SK-N-MC (cell line): ENCODE measurements around the gene IL22.

ENCODE experiments used
- DNase-seq: peaks from one replicate; pipeline ENCODE4 v3.0.0-alpha.2; 2011; ENCODE audit warnings: low read depth, low spot score
- H3K27ac ChIP-seq: fragments of 200-600 bp; sonication (generic); 2 replicates; pipeline ENCODE4 v1.5.1; 2016; ENCODE audit warnings: mixed run types
- H3K36me3 ChIP-seq: fragments of 200-600 bp; sonication (generic); 2 replicates; pipeline ENCODE4 v1.6.1; 2017; ENCODE audit warnings: antibody characterized with exemption, low read length, mixed read lengths; ENCODE audit not compliant: insufficient read depth
- H3K4me3 ChIP-seq: fragments of 200-600 bp; sonication (generic); 2 replicates; pipeline ENCODE4 v1.5.1; 2016
- H3K9ac ChIP-seq: fragments of 200-600 bp; sonication (generic); 2 replicates; pipeline ENCODE4 v1.8.0; 2017; ENCODE audit warnings: mixed run types, mixed read lengths; ENCODE audit not compliant: insufficient read length
- H3K9me3 ChIP-seq: fragments of 200-600 bp; sonication (generic); 2 replicates; pipeline ENCODE4 v1.6.1; 2017; ENCODE audit warnings: low read depth, mild to moderate bottlenecking, antibody characterized with exemption, low read length, moderate library complexity, mixed read lengths
- EZH2 ChIP-seq: fragments of 200-600 bp; sonication (generic); IDR thresholded peaks from one replicate; pipeline ENCODE4 v1.6.1; 2017; ENCODE audit warnings: antibody characterized with exemption
- FOXP2 ChIP-seq: optimal IDR thresholded peaks from 2 replicates; pipeline ENCODE3; 2011; ENCODE audit warnings: mild to moderate bottlenecking, moderate library complexity; ENCODE audit not compliant: insufficient read depth; ENCODE audit errors: extremely low read length, control extremely low read depth
- POLR2AphosphoS5 ChIP-seq: IDR thresholded peaks from 2 replicates; pipeline ENCODE4 v1.6.1; 2012; ENCODE audit warnings: mild to moderate bottlenecking, low read depth, low read length, borderline replicate concordance

IL22 gene

GRCh38 chr12:68259318-68259940, 6.0 kb upstream of the IL22 start:
- DNase-seq, result no peak
- no peak overlapping the region for H3K4me3 ChIP-seq

GRCh38 chr12:68252077-68252476, 1.3 kb downstream of the IL22 start:
- Histone ChIP-seq H3K9ac (no peak overlapping the region), H3K36me3 (no peaks in the 10 kb centered on the region)

More at GRCh38 chr12:68259318-68259940, 6.0 kb upstream of the IL22 start:
- no peaks in the 10 kb centered on the region for H3K36me3 ChIP-seq
- H3K9ac ChIP-seq, result no peak overlapping the region
- H3K9me3 ChIP-seq, result no peaks in the 10 kb centered on the region
- no peak overlapping the region for H3K27ac ChIP-seq
- TF ChIP-seq EZH2, result no peak
- no peak for TF ChIP-seq FOXP2
- TF ChIP-seq POLR2AphosphoS5, result no peak

GRCh38 chr12:68250454-68250853, 3.0 kb downstream of the IL22 start:
- H3K9me3 ChIP-seq, result no peaks in the 10 kb centered on the region
- no peak overlapping the region for H3K4me3 ChIP-seq
- no peak overlapping the region for H3K9ac ChIP-seq
- no peaks in the 10 kb centered on the region for H3K36me3 ChIP-seq
- no peak overlapping the region for H3K27ac ChIP-seq
- no peak for TF ChIP-seq EZH2
- no peak for TF ChIP-seq POLR2AphosphoS5
- TF ChIP-seq FOXP2, result no peak
- DNase-seq, result no peak

More at GRCh38 chr12:68252077-68252476, 1.3 kb downstream of the IL22 start:
- TF ChIP-seq FOXP2 (no peak), EZH2 (no peak), POLR2AphosphoS5 (no peak)
- no peak overlapping the region for H3K4me3 ChIP-seq
- no peak overlapping the region for H3K27ac ChIP-seq
- no peak for DNase-seq
- no peaks in the 10 kb centered on the region for H3K9me3 ChIP-seq

DNA sequence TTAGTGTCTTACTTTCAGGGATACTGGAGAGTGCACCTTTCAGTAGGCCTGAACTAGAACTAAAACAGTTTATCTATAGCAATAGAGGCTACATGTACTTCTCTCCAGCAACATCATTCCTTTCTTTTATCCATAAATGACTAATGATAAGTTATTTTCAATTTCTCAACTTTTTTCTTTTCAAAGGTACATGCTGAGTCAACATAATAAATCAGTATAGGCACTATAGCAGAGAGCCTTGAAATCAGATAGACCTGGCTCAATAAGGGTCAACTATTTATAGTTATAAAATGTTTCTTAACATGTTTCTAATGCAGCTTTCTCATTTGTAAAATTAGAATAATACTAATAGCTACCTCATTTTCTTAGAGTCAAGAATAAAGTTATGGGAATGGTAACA, 5.6 kb downstream of the IL22 start:
- no peaks in the 10 kb centered on the region for H3K9me3 ChIP-seq
- no peak overlapping the region for H3K9ac ChIP-seq
- no peak for TF ChIP-seq FOXP2
- TF ChIP-seq POLR2AphosphoS5, result no peak
- no peaks in the 10 kb centered on the region for H3K36me3 ChIP-seq
- no peak overlapping the region for H3K27ac ChIP-seq
- no peak for DNase-seq
- H3K4me3 ChIP-seq, result no peak overlapping the region

GRCh38 chr12:68246350-68246749, 7.1 kb downstream of the IL22 start:
- H3K27ac ChIP-seq, result no peak overlapping the region
- DNase-seq, result no peak
- no peak overlapping the region for H3K4me3 ChIP-seq
- H3K9me3 ChIP-seq, result no peaks in the 10 kb centered on the region
- no peak overlapping the region for H3K9ac ChIP-seq
- no peaks in the 10 kb centered on the region for H3K36me3 ChIP-seq
- TF ChIP-seq POLR2AphosphoS5 (no peak), FOXP2 (no peak), EZH2 (no peak)

DNA sequence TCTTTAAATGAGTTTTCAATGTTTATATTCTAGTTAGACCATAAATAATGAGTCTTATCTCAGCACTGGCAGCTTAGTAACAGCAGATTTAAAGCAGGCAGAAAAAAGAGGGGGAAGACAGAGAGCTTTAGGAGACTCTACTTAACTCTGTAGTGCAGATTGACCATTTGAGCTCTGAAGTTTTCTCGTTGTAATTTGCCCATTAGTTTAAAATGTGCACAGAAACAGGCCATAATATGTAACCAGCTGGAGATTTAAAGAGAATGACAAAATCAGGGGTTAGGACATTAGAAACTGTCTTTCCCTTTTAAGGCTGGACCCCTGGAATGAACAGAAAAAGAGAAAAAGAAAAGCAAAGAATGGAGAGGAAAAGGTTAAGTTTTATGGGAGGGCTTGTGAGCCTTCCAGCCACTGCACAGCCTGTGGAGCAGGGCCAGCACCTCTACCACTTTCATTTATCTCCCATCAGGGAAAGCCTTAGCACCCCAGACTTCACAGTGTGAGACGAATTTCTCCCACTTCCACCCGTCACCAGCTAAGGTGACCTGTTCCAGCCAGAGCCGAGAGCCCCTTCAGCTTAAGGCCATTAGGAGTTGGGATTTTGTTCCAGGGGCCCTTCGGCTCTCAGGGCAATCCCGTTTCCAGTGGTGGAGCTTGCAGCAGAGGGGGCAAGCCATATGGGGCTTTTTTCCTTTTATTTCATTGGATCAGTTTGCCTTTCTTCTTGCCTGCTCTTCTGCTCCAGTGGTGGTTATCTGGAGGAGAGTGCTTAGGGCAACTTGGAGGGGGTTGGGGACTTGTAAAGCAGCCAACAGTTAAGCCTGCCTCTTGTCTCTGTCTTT, 8.0 kb downstream of the IL22 start:
- DNase-seq, result no peak
- Histone ChIP-seq H3K9me3 (no peaks in the 10 kb centered on the region), H3K9ac (peak overlapping the region; percentile 19), H3K4me3 (peak overlapping the region; percentile 23; the same call in 1 of the 2 replicates), H3K27ac (no peak overlapping the region), H3K36me3 (no peaks in the 10 kb centered on the region)
- TF ChIP-seq FOXP2 (no peak), EZH2 (no peak), POLR2AphosphoS5 (no peak)

- H3K4me3 ChIP-seq, result no peak overlapping the region
- no peaks in the 10 kb centered on the region for H3K9me3 ChIP-seq
- DNase-seq, result no peak
- H3K36me3 ChIP-seq, result no peaks in the 10 kb centered on the region
- H3K27ac ChIP-seq, result no peak overlapping the region
- H3K9ac ChIP-seq, result no peak overlapping the region
- TF ChIP-seq EZH2 (no peak), POLR2AphosphoS5 (no peak), FOXP2 (no peak)
These were observed 10.6 kb downstream of the IL22 start for GRCh38 chr12:68242777-68243176.

- Histone ChIP-seq H3K27ac (no peak overlapping the region), H3K9me3 (no peaks in the 10 kb centered on the region), H3K9ac (no peak overlapping the region), H3K4me3 (no peak overlapping the region), H3K36me3 (no peaks in the 10 kb centered on the region)
- no peak for DNase-seq
- TF ChIP-seq FOXP2, result no peak
- TF ChIP-seq POLR2AphosphoS5, result no peak
- TF ChIP-seq EZH2, result no peak
These were observed 12.4 kb downstream of the IL22 start for GRCh38 chr12:68240975-68241374.
